Breast epithelium (tissue), 3 donors: ENCODE results near the gene NAPSA.

Experiments used
- CTCF ChIP-seq, 3 donors: fragments of 450-650 bp; IDR thresholded peaks; one replicate each; pipeline ENCODE4 v1.5.1; 2016 to 2017; ENCODE audit warnings: antibody characterized with exemption in 3 of 3, mild to moderate bottlenecking in 3 of 3, moderate library complexity in 3 of 3
- POLR2A ChIP-seq: fragments of 450-650 bp; IDR thresholded peaks from one replicate; pipeline ENCODE4 v1.6.1; 2016; ENCODE audit warnings: antibody characterized with exemption, mild to moderate bottlenecking, moderate library complexity
- POLR2AphosphoS5 ChIP-seq, 3 donors: sonication (generic); formaldehyde crosslinking; IDR thresholded peaks; one replicate each; pipeline ENCODE4 v1.6.1; 2017; ENCODE audit warnings: antibody characterized with exemption in 3 of 3

GRCh38 chr19:50323782-50324133 lies 41.7 kb downstream of the NAPSA start:
- TF ChIP-seq POLR2AphosphoS5 (IDR thresholded peaks at IDR 0.05) (no peak), CTCF (IDR thresholded peaks at IDR 0.05) (no peak), POLR2A (no peak)
